Measurements from ENCODE around the gene OR4C46.
"Not testable (repeated sequence)": the region's sequence is repeated elsewhere in the genome, so short reads cannot be mapped to it uniquely, and the experiment has no call there.

Gene OR4C46
- long read RNA-seq, donor 1 = 0 reads
- long read RNA-seq, donor 2 = 0 reads
- long read RNA-seq, donor 3 = 0 reads
- long read RNA-seq, donor 4 = 0 reads
- long read RNA-seq, donor 5 = 0 reads
- long read RNA-seq, donor 6 = 0 reads
- long read RNA-seq, donor 7 = 0 reads
- long read RNA-seq, donor 8 = 0 reads

GRCh38 chr11:54603898-54604297, at the start of gene OR4C46:
TSS of gene OR4C46 (minus strand) at chr11:54603998. CDS start at chr11:54603998, 0 bp downstream.
- no peak for DNase-seq

GRCh38 chr11:54645606-54646005, 41.8 kb upstream of the OR4C46 start:
- DNase-seq = not testable (repeated sequence)

- DNase-seq = not testable (repeated sequence)
These were observed 42.4 kb downstream of the OR4C46 start for GRCh38 chr11:54561439-54561838.

GRCh38 chr11:54558919-54559318, 44.9 kb downstream of the OR4C46 start:
- DNase-seq = no peak

- DNase-seq = no peak
These were observed 45.4 kb downstream of the OR4C46 start for GRCh38 chr11:54558407-54558806.

All from right kidney (tissue), 9 donors.